Panc1 (cell line): ENCODE data around the gene EIF4E3. TPM values are rescaled to one million over a fixed set of nuclear protein-coding genes. Genes with fewer than 3 reads are reported as not detected.

Source experiments
- ATAC-seq: fragments of 200-7000 bp; cut with Tn5 transposase; 2 replicates; pipeline ENCODE4 v1.9.1; 2020; ENCODE audit warnings: mild to moderate bottlenecking, moderate library complexity
- BruUV-seq: library from RNA; stranded (reverse); fragments of 400-500 nt; replicated peaks from 2 replicates; lab custom pipeline; 2021; lab: Mats Ljungman, UMichigan
- CTCF ChIA-PET: fragments of 300-600 bp; sonication (Branson Sonifier 250); formaldehyde crosslinking; loops from one replicate; lab custom pipeline; 2022; ENCODE audit warnings: antibody characterized with exemption; lab: Charles Lee
- POLR2A ChIA-PET: fragments of 300-600 bp; sonication (Branson Sonifier 250); formaldehyde crosslinking; loops from one replicate; lab custom pipeline; 2022; ENCODE audit warnings: antibody characterized with exemption; lab: Charles Lee
- DNase-seq: peaks from one replicate; pipeline ENCODE4 v3.0.0-alpha.2; 2010; ENCODE audit warnings: low read depth, low spot score
- H3K27ac ChIP-seq: 2 replicates; pipeline ENCODE4 v1.5.1; 2011; ENCODE audit warnings: mild to moderate bottlenecking, low read length, inconsistent platforms
- H3K27me3 ChIP-seq: fragments of 200-500 bp; sonication (Bioruptor generic); 2 replicates; pipeline ENCODE4 v1.6.0; 2014; ENCODE audit warnings: low read length, inconsistent platforms; ENCODE audit not compliant: control insufficient read depth, insufficient read depth
- H3K36me3 ChIP-seq: fragments of 200-500 bp; sonication (Bioruptor generic); 2 replicates; pipeline ENCODE4 v1.5.1; 2014; ENCODE audit warnings: inconsistent platforms, mild to moderate bottlenecking, low read length, moderate library complexity; ENCODE audit not compliant: control insufficient read depth, insufficient read depth
- H3K4me1 ChIP-seq: 2 replicates; pipeline ENCODE4 v1.5.1; 2011; ENCODE audit warnings: inconsistent platforms, mild to moderate bottlenecking, low read length, moderate library complexity; ENCODE audit not compliant: control insufficient read depth, insufficient read depth
- H3K4me3 ChIP-seq, 2 experiments: 2 replicates each; pipeline ENCODE4 v1.5.1; 2011 to 2012; ENCODE audit warnings: low read depth in 2 of 2, low read length in 2 of 2, mild to moderate bottlenecking in 2 of 2, inconsistent platforms in 1 of 2, moderate library complexity in 1 of 2
- H3K9me3 ChIP-seq: fragments of 200-500 bp; sonication (Bioruptor generic); 2 replicates; pipeline ENCODE4 v1.5.1; 2014; ENCODE audit warnings: low read depth, mild to moderate bottlenecking, inconsistent platforms, low read length, moderate library complexity; ENCODE audit not compliant: control insufficient read depth, insufficient read depth
- POLR2AphosphoS5 ChIP-seq: IDR thresholded peaks from 2 replicates; pipeline ENCODE4 v1.6.1; 2012; ENCODE audit warnings: mild to moderate bottlenecking, low read depth, low read length, moderate library complexity
- SIN3A ChIP-seq: IDR thresholded peaks from 2 replicates; pipeline ENCODE4 v1.6.1; 2012; ENCODE audit warnings: low read depth, mild to moderate bottlenecking, low read length, moderate library complexity, borderline replicate concordance; ENCODE audit not compliant: insufficient read depth
- TCF7L2 ChIP-seq: IDR thresholded peaks from 2 replicates; pipeline ENCODE4 v1.6.1; 2011; ENCODE audit warnings: mild to moderate bottlenecking, low read depth, low read length, inconsistent platforms
- in situ Hi-C: cut with HindIII; loops from 2 replicates; pipeline ENCODE4 v1.10.0; 2016; ENCODE audit warnings: low sequenced_read_pairs, low pct_unique_long_range_greater_than_20kb
- intact Hi-C: fragments of 100-400 bp; cut with micrococcal nuclease; formaldehyde crosslinking; loops from one replicate; pipeline ENCODE4 v1.10.0; 2022; ENCODE audit not compliant: unreplicated experiment
- total RNA-seq: library from RNA; stranded (reverse); gene quantifications from one replicate; pipeline ENCODE4 v1.2.1, GENCODE V29; 2021; ENCODE audit not compliant: unreplicated experiment
- TF ChIP-seq, protein P1 (sequence below): fragments of 450-650 bp; IDR thresholded peaks from 2 replicates; pipeline ENCODE4 v1.5.1; 2017; ENCODE audit warnings: mild to moderate bottlenecking
- TF ChIP-seq, protein P2 (sequence below), 2 experiments: IDR thresholded peaks; 2 replicates each; pipeline ENCODE4 v1.6.1; 2011 to 2012; ENCODE audit warnings: low read depth in 2 of 2, control low read depth in 1 of 2, low read length in 1 of 2, mild to moderate bottlenecking in 1 of 2, moderate library complexity in 1 of 2; ENCODE audit not compliant: insufficient read depth in 1 of 2

Gene EIF4E3
- total RNA-seq, 1 experiment from 2014 or later = 0.39 TPM

DNA sequence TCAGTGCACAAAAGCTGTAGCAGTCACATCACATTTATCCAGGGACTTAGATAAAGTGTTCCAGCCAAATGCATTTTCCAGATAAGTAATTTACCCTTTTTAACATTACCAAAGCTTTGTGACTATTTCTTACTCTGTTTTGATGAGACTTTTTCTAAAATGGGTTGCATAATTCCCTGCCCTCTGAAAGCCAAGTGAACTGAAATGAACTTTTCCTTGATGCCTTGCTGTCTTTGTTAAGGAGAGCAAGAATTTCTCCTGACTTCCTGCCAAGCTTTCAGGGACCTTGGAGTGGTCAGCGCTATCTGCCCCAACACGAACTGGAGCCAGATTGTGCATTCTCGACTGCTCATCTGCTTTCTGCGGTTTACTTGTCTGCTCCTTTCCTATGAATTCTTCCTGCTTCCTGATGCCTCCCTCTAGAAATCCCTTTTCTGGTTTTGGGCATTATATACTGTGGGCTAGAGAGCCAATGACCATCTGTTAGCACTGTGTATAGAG is 34.8 kb downstream of the EIF4E3 start:
- ChIA-PET CTCF (no interaction called here), POLR2A (no interaction called here)
- in situ Hi-C loops (no loop called here), intact Hi-C loops (no loop called here)
- TF ChIP-seq TCF7L2 (no peak), POLR2AphosphoS5 (no peak)
- TF ChIP-seq, protein P1, sequence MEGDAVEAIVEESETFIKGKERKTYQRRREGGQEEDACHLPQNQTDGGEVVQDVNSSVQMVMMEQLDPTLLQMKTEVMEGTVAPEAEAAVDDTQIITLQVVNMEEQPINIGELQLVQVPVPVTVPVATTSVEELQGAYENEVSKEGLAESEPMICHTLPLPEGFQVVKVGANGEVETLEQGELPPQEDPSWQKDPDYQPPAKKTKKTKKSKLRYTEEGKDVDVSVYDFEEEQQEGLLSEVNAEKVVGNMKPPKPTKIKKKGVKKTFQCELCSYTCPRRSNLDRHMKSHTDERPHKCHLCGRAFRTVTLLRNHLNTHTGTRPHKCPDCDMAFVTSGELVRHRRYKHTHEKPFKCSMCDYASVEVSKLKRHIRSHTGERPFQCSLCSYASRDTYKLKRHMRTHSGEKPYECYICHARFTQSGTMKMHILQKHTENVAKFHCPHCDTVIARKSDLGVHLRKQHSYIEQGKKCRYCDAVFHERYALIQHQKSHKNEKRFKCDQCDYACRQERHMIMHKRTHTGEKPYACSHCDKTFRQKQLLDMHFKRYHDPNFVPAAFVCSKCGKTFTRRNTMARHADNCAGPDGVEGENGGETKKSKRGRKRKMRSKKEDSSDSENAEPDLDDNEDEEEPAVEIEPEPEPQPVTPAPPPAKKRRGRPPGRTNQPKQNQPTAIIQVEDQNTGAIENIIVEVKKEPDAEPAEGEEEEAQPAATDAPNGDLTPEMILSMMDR = no peak
- TF ChIP-seq, protein P2, sequence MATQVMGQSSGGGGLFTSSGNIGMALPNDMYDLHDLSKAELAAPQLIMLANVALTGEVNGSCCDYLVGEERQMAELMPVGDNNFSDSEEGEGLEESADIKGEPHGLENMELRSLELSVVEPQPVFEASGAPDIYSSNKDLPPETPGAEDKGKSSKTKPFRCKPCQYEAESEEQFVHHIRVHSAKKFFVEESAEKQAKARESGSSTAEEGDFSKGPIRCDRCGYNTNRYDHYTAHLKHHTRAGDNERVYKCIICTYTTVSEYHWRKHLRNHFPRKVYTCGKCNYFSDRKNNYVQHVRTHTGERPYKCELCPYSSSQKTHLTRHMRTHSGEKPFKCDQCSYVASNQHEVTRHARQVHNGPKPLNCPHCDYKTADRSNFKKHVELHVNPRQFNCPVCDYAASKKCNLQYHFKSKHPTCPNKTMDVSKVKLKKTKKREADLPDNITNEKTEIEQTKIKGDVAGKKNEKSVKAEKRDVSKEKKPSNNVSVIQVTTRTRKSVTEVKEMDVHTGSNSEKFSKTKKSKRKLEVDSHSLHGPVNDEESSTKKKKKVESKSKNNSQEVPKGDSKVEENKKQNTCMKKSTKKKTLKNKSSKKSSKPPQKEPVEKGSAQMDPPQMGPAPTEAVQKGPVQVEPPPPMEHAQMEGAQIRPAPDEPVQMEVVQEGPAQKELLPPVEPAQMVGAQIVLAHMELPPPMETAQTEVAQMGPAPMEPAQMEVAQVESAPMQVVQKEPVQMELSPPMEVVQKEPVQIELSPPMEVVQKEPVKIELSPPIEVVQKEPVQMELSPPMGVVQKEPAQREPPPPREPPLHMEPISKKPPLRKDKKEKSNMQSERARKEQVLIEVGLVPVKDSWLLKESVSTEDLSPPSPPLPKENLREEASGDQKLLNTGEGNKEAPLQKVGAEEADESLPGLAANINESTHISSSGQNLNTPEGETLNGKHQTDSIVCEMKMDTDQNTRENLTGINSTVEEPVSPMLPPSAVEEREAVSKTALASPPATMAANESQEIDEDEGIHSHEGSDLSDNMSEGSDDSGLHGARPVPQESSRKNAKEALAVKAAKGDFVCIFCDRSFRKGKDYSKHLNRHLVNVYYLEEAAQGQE (IDR thresholded peaks at IDR 0.05; ENCODE audit: insufficient read depth in 1 of 2, low read depth in 2 of 2, low read length in 1 of 2) = no peak
- Histone ChIP-seq H3K4me3 (no peak overlapping the region), H3K27ac (no peak overlapping the region), H3K27me3 (no peaks in the 10 kb centered on the region), H3K36me3 (no peaks in the 10 kb centered on the region), H3K9me3 (no peaks in the 10 kb centered on the region), H3K4me1 (no peaks in the 10 kb centered on the region)
- no peak for ATAC-seq
- DNase-seq = no peak
- BruUV-seq = no TSS peak

DNA sequence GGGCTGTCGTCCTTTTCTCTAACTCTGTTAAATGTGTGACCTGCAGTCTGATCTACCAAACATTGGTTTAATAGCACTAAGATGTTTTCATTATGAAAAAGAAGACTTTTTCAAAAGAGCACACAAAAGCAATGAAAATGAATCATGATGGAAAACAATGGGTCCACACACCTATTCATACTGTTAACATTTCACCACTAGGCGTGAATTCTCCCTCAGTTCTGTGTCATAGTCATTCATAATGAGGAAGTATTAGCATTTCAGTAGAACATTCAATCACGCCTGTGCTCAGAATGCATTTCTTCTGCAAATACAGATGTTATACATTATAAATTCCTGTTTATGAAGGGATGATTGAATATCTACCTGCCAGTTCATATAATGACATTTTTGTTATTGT is 35.9 kb downstream of the EIF4E3 start:
- in situ Hi-C loops = no loop called here
- Histone ChIP-seq H3K27me3 (no peaks in the 10 kb centered on the region), H3K27ac (no peak overlapping the region), H3K4me1 (no peaks in the 10 kb centered on the region), H3K36me3 (no peaks in the 10 kb centered on the region), H3K9me3 (no peaks in the 10 kb centered on the region), H3K4me3 (no peak overlapping the region)
- intact Hi-C loops = no loop called here
- no peak for TF ChIP-seq TCF7L2
- TF ChIP-seq POLR2AphosphoS5 = no peak
- TF ChIP-seq, protein P1 = no peak
- TF ChIP-seq, protein P2 (IDR thresholded peaks at IDR 0.05; ENCODE audit: insufficient read depth in 1 of 2, low read depth in 2 of 2, low read length in 1 of 2) = no peak
- no peak for TF ChIP-seq SIN3A
- no peak for ATAC-seq
- BruUV-seq = no TSS peak
- POLR2A ChIA-PET = no interaction called here
- CTCF ChIA-PET = no interaction called here
- DNase-seq = no peak
